Measurements from ENCODE around the gene FAM43B. TPM values are rescaled to one million over a fixed set of nuclear protein-coding genes. Genes with fewer than 3 reads are reported as not detected.
A peak's percentile ranks its signal among the peaks of the same experiment; 100 is the strongest.

The FAM43B gene
- total RNA-seq, 1 experiment from 2014 or later, result 2.9 TPM

DNA sequence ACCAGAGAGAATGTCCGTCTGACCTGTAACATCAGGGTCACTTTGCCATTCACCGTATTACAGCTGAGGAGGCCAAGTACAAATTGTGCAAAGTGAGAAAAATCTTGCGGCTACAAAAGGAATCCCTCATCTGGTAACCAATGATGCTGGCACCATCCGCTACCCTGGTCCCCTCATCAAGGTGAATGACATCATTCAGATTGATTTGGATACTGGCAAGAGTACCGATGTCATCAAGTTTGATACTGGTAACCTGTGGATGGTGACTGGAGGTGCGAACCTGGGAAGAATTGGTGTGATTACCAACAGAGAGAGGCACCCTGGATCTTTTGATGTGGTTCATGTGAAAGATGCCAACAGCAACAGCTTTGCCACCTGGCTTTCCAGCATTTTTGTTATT lies 26.1 kb upstream of the FAM43B start (continued):
- TF ChIP-seq, protein P1, sequence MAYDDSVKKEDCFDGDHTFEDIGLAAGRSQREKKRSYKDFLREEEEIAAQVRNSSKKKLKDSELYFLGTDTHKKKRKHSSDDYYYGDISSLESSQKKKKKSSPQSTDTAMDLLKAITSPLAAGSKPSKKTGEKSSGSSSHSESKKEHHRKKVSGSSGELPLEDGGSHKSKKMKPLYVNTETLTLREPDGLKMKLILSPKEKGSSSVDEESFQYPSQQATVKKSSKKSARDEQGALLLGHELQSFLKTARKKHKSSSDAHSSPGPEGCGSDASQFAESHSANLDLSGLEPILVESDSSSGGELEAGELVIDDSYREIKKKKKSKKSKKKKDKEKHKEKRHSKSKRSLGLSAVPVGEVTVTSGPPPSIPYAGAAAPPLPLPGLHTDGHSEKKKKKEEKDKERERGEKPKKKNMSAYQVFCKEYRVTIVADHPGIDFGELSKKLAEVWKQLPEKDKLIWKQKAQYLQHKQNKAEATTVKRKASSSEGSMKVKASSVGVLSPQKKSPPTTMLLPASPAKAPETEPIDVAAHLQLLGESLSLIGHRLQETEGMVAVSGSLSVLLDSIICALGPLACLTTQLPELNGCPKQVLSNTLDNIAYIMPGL (CRISPR knock-in tag; IDR thresholded peaks at IDR 0.05), result no peak
- TF ChIP-seq, protein P2, sequence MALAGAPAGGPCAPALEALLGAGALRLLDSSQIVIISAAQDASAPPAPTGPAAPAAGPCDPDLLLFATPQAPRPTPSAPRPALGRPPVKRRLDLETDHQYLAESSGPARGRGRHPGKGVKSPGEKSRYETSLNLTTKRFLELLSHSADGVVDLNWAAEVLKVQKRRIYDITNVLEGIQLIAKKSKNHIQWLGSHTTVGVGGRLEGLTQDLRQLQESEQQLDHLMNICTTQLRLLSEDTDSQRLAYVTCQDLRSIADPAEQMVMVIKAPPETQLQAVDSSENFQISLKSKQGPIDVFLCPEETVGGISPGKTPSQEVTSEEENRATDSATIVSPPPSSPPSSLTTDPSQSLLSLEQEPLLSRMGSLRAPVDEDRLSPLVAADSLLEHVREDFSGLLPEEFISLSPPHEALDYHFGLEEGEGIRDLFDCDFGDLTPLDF (CRISPR knock-in tag; IDR thresholded peaks at IDR 0.05), result no peak
- no peak for TF ChIP-seq SMAD4 (CRISPR knock-in tag; IDR thresholded peaks at IDR 0.05)

DNA sequence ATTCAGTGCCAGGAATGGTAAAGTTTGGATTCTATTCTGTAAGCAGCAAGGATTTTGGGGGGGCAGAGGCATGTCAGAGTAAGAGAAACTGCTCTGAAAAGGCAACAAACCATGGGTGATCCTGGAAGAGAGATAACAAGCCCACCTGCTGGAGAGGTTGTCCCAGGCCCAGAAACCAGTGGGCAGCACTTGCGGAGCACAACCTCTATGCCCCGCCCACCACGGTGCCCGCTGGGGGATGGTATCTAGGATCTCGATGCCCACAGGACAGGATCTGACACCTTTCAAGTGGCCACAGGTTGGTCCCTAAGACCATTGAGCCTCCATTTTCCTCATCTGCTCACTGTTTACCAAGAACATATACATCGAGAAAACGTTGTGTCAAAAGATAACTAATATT lies 24.2 kb upstream of the FAM43B start:
- DNase-seq (ENCODE audit: low spot score) (no peak), ATAC-seq (0 out of 2 replicates have a peak, but pooled peaks have one; percentile 16)
- Mint-ChIP-seq H3K9me3 (no peaks in the 10 kb centered on the region), H3K36me3 (no peaks in the 10 kb centered on the region), H3K4me3 (no peak overlapping the region), H3K27me3 (ENCODE audit: low read depth) (peaks cover 39% of the 10 kb centered on the region), H3K27ac (no peak overlapping the region), H3K4me1 (no peaks in the 10 kb centered on the region)
- ChIA-PET POLR2A (interaction anchor here (0.5 kb wide), 1 partner anchor 84 kb away, joined by 3 read pairs; no protein-coding TSS in a partner anchor), CTCF (no interaction called here)
- TF ChIP-seq, protein P3, sequence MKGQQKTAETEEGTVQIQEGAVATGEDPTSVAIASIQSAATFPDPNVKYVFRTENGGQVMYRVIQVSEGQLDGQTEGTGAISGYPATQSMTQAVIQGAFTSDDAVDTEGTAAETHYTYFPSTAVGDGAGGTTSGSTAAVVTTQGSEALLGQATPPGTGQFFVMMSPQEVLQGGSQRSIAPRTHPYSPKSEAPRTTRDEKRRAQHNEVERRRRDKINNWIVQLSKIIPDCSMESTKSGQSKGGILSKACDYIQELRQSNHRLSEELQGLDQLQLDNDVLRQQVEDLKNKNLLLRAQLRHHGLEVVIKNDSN (CRISPR knock-in tag; IDR thresholded peaks at IDR 0.05), result no peak
- TF ChIP-seq, protein P4, sequence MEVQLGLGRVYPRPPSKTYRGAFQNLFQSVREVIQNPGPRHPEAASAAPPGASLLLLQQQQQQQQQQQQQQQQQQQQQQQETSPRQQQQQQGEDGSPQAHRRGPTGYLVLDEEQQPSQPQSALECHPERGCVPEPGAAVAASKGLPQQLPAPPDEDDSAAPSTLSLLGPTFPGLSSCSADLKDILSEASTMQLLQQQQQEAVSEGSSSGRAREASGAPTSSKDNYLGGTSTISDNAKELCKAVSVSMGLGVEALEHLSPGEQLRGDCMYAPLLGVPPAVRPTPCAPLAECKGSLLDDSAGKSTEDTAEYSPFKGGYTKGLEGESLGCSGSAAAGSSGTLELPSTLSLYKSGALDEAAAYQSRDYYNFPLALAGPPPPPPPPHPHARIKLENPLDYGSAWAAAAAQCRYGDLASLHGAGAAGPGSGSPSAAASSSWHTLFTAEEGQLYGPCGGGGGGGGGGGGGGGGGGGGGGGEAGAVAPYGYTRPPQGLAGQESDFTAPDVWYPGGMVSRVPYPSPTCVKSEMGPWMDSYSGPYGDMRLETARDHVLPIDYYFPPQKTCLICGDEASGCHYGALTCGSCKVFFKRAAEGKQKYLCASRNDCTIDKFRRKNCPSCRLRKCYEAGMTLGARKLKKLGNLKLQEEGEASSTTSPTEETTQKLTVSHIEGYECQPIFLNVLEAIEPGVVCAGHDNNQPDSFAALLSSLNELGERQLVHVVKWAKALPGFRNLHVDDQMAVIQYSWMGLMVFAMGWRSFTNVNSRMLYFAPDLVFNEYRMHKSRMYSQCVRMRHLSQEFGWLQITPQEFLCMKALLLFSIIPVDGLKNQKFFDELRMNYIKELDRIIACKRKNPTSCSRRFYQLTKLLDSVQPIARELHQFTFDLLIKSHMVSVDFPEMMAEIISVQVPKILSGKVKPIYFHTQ (CRISPR knock-in tag; IDR thresholded peaks at IDR 0.05), result no peak
- TF ChIP-seq FOXJ3 (CRISPR knock-in tag; IDR thresholded peaks at IDR 0.05; ENCODE audit: borderline replicate concordance), result no peak
- no peak for TF ChIP-seq TEAD4 (CRISPR knock-in tag; IDR thresholded peaks at IDR 0.05)
- TF ChIP-seq ELF4 (CRISPR knock-in tag; IDR thresholded peaks at IDR 0.05; ENCODE audit: low read depth), result no peak
- no peak for TF ChIP-seq RORB (CRISPR knock-in tag; IDR thresholded peaks at IDR 0.05)
- TF ChIP-seq, protein P5, sequence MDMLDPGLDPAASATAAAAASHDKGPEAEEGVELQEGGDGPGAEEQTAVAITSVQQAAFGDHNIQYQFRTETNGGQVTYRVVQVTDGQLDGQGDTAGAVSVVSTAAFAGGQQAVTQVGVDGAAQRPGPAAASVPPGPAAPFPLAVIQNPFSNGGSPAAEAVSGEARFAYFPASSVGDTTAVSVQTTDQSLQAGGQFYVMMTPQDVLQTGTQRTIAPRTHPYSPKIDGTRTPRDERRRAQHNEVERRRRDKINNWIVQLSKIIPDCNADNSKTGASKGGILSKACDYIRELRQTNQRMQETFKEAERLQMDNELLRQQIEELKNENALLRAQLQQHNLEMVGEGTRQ (CRISPR knock-in tag; IDR thresholded peaks at IDR 0.05), result no peak
- TF ChIP-seq, protein P6, sequence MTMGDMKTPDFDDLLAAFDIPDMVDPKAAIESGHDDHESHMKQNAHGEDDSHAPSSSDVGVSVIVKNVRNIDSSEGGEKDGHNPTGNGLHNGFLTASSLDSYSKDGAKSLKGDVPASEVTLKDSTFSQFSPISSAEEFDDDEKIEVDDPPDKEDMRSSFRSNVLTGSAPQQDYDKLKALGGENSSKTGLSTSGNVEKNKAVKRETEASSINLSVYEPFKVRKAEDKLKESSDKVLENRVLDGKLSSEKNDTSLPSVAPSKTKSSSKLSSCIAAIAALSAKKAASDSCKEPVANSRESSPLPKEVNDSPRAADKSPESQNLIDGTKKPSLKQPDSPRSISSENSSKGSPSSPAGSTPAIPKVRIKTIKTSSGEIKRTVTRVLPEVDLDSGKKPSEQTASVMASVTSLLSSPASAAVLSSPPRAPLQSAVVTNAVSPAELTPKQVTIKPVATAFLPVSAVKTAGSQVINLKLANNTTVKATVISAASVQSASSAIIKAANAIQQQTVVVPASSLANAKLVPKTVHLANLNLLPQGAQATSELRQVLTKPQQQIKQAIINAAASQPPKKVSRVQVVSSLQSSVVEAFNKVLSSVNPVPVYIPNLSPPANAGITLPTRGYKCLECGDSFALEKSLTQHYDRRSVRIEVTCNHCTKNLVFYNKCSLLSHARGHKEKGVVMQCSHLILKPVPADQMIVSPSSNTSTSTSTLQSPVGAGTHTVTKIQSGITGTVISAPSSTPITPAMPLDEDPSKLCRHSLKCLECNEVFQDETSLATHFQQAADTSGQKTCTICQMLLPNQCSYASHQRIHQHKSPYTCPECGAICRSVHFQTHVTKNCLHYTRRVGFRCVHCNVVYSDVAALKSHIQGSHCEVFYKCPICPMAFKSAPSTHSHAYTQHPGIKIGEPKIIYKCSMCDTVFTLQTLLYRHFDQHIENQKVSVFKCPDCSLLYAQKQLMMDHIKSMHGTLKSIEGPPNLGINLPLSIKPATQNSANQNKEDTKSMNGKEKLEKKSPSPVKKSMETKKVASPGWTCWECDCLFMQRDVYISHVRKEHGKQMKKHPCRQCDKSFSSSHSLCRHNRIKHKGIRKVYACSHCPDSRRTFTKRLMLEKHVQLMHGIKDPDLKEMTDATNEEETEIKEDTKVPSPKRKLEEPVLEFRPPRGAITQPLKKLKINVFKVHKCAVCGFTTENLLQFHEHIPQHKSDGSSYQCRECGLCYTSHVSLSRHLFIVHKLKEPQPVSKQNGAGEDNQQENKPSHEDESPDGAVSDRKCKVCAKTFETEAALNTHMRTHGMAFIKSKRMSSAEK (CRISPR knock-in tag; IDR thresholded peaks at IDR 0.05; ENCODE audit: borderline replicate concordance), result no peak
- TF ChIP-seq ATF1 (CRISPR knock-in tag; IDR thresholded peaks at IDR 0.05), result no peak
- TF ChIP-seq, protein P7, sequence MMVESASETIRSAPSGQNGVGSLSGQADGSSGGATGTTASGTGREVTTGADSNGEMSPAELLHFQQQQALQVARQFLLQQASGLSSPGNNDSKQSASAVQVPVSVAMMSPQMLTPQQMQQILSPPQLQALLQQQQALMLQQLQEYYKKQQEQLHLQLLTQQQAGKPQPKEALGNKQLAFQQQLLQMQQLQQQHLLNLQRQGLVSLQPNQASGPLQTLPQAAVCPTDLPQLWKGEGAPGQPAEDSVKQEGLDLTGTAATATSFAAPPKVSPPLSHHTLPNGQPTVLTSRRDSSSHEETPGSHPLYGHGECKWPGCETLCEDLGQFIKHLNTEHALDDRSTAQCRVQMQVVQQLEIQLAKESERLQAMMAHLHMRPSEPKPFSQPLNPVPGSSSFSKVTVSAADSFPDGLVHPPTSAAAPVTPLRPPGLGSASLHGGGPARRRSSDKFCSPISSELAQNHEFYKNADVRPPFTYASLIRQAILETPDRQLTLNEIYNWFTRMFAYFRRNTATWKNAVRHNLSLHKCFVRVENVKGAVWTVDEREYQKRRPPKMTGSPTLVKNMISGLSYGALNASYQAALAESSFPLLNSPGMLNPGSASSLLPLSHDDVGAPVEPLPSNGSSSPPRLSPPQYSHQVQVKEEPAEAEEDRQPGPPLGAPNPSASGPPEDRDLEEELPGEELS (CRISPR knock-in tag; IDR thresholded peaks at IDR 0.05), result no peak
- TF ChIP-seq, protein P8, sequence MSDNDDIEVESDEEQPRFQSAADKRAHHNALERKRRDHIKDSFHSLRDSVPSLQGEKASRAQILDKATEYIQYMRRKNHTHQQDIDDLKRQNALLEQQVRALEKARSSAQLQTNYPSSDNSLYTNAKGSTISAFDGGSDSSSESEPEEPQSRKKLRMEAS (CRISPR knock-in tag; IDR thresholded peaks at IDR 0.05), result no peak

Measured in WTC11 (cell line).